Spleen (tissue), 7 donors: ENCODE data around the gene HECW1.

Experiments
- CTCF ChIP-seq, 11 experiments: fragments of 200-600 bp in 7 of 11; fragments of 450-650 bp in 4 of 11; sonication (generic) in 4 of 11; IDR thresholded peaks in 8 of 11; conservative IDR thresholded peaks in 3 of 11; 1 replicate in 7 of 11; 2 replicates in 4 of 11; pipeline versions ENCODE4 v1.4.0 to v1.8.0; 2016 to 2021; ENCODE audit warnings: antibody characterized with exemption in 11 of 11, inconsistent platforms in 4 of 11, mild to moderate bottlenecking in 1 of 11
- POLR2A ChIP-seq, 3 donors: fragments of 450-650 bp; IDR thresholded peaks; one replicate each; pipeline ENCODE4 v1.5.1; 2017; ENCODE audit warnings: antibody characterized with exemption in 3 of 3, mild to moderate bottlenecking in 1 of 3
- donor health status: DM: no; HTN: no; CAD: no; lungs with moderate emphysema.
- donor health status: DM: no; HTN: no; CAD: no.
- donor health status: DM: no; HTN: no; CAD: no.

GRCh38 chr7:43208242-43208641 lies 95.8 kb downstream of the HECW1 start:
- no peak for TF ChIP-seq POLR2A (IDR thresholded peaks at IDR 0.05)
- no peak for TF ChIP-seq CTCF (IDR thresholded peaks at IDR 0.05 in 8 of 11, conservative IDR thresholded peaks at IDR 0.05 in 3 of 11)
